Measurements from ENCODE around the gene SHISA9. TPM values are rescaled to one million over a fixed set of nuclear protein-coding genes. Genes with fewer than 3 reads are reported as not detected.

SHISA9 gene
- total RNA-seq, 2 experiments from 2014 or later = 0.02 TPM; not detected in 1

GRCh38 chr16:13109171-13109570, 207.8 kb downstream of the SHISA9 start:
- Mint-ChIP-seq H3K27me3 (peaks cover 3% of the 10 kb centered on the region), H3K36me3 (ENCODE audit: low read depth) (no peaks in the 10 kb centered on the region), H3K9me3 (ENCODE audit: low read depth) (peaks cover 6% of the 10 kb centered on the region), H3K4me3 (no peak overlapping the region), H3K4me1 (no peaks in the 10 kb centered on the region), H3K27ac (no peak overlapping the region)
- intact Hi-C loops (cut with DNase I, micrococcal nuclease) = no loop called here
- POLR2A ChIA-PET = no interaction called here
- no peak for ATAC-seq
- CTCF ChIA-PET = no interaction called here
- no peak for DNase-seq

GRCh38 chr16:13110124-13110796, 208.9 kb downstream of the SHISA9 start:
- no peaks in the 10 kb centered on the region for H3K36me3 Mint-ChIP-seq (ENCODE audit: low read depth)
- peaks cover 3% of the 10 kb centered on the region for H3K27me3 Mint-ChIP-seq
- H3K9me3 Mint-ChIP-seq (ENCODE audit: low read depth) = peaks cover 4% of the 10 kb centered on the region
- no peak overlapping the region for H3K4me3 Mint-ChIP-seq
- intact Hi-C loops (cut with DNase I, micrococcal nuclease) = no loop called here
- no peak overlapping the region for H3K27ac Mint-ChIP-seq
- ChIA-PET POLR2A (no interaction called here), CTCF (no interaction called here)
- DNase-seq (no peak), ATAC-seq (no peak)
- no peaks in the 10 kb centered on the region for H3K4me1 Mint-ChIP-seq

GRCh38 chr16:13111747-13112146, 210.3 kb downstream of the SHISA9 start:
- ChIA-PET POLR2A (no interaction called here), CTCF (no interaction called here)
- Mint-ChIP-seq H3K27ac (no peak overlapping the region), H3K4me1 (no peaks in the 10 kb centered on the region), H3K36me3 (ENCODE audit: low read depth) (no peaks in the 10 kb centered on the region), H3K27me3 (peaks cover 3% of the 10 kb centered on the region), H3K9me3 (ENCODE audit: low read depth) (peaks cover 4% of the 10 kb centered on the region), H3K4me3 (no peak overlapping the region)
- ATAC-seq = no peak
- no peak for DNase-seq
- intact Hi-C loops (cut with DNase I, micrococcal nuclease) = no loop called here

- peaks cover 3% of the 10 kb centered on the region for H3K27me3 Mint-ChIP-seq
- intact Hi-C loops (cut with DNase I, micrococcal nuclease) = no loop called here
- H3K27ac Mint-ChIP-seq = no peak overlapping the region
- peaks cover 4% of the 10 kb centered on the region for H3K9me3 Mint-ChIP-seq (ENCODE audit: low read depth)
- no peak for DNase-seq
- H3K4me1 Mint-ChIP-seq = no peaks in the 10 kb centered on the region
- no peak overlapping the region for H3K4me3 Mint-ChIP-seq
- ATAC-seq = no peak
- ChIA-PET CTCF (no interaction called here), POLR2A (no interaction called here)
- no peaks in the 10 kb centered on the region for H3K36me3 Mint-ChIP-seq (ENCODE audit: low read depth)
Measured at GRCh38 chr16:13113741-13114140, 212.3 kb downstream of the SHISA9 start.

DNA sequence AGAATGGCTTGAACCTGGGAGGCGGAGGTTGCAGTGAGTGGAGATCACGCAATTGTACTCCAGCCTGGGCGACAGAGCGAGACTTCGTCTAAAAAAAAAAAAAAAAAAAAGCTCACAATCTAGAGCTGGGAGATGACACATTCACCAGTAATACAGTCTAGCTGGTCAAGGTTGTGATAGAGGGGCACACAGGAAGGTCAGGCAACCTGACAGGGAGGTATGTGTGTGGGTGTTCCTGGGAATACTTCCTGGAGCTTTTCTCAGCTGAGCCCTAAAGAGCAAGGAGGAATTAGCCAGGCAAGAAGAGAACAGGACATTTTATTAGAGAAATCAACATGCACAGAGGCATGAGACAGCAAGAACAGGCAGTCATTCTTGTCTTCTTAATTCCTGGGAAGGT, 216.7 kb downstream of the SHISA9 start:
- ATAC-seq (no peak), DNase-seq (no peak)
- Mint-ChIP-seq H3K4me1 (no peaks in the 10 kb centered on the region), H3K27me3 (peaks cover 2% of the 10 kb centered on the region), H3K27ac (no peak overlapping the region), H3K4me3 (no peak overlapping the region), H3K9me3 (ENCODE audit: low read depth) (peaks cover 3% of the 10 kb centered on the region), H3K36me3 (ENCODE audit: low read depth) (no peaks in the 10 kb centered on the region)
- intact Hi-C loops (cut with DNase I, micrococcal nuclease) = no loop called here
- POLR2A ChIA-PET = no interaction called here
- CTCF ChIA-PET = interaction anchor here (0.6 kb wide), 1 partner anchor 64 kb away, joined by 4 read pairs; no protein-coding TSS in a partner anchor

GRCh38 chr16:13120091-13120490, 218.7 kb downstream of the SHISA9 start:
- Mint-ChIP-seq H3K27ac (no peak overlapping the region), H3K4me1 (no peaks in the 10 kb centered on the region), H3K36me3 (ENCODE audit: low read depth) (no peaks in the 10 kb centered on the region), H3K27me3 (peaks cover 2% of the 10 kb centered on the region), H3K4me3 (no peak overlapping the region), H3K9me3 (ENCODE audit: low read depth) (no peaks in the 10 kb centered on the region)
- ChIA-PET POLR2A (no interaction called here), CTCF (interaction anchor here (0.7 kb wide), 1 partner anchor 892 kb away, joined by 4 read pairs; no protein-coding TSS in a partner anchor)
- intact Hi-C loops (cut with DNase I, micrococcal nuclease) = no loop called here
- DNase-seq (no peak), ATAC-seq (no peak)

GRCh38 chr16:13120557-13120956, 219.2 kb downstream of the SHISA9 start:
- DNase-seq (no peak), ATAC-seq (no peak)
- Mint-ChIP-seq H3K36me3 (ENCODE audit: low read depth) (no peaks in the 10 kb centered on the region), H3K4me1 (no peaks in the 10 kb centered on the region), H3K9me3 (ENCODE audit: low read depth) (no peaks in the 10 kb centered on the region), H3K4me3 (no peak overlapping the region), H3K27ac (no peak overlapping the region), H3K27me3 (peaks cover 2% of the 10 kb centered on the region)
- ChIA-PET POLR2A (no interaction called here), CTCF (interaction anchor here (0.7 kb wide), 1 partner anchor 892 kb away, joined by 4 read pairs; no protein-coding TSS in a partner anchor)
- intact Hi-C loops (cut with DNase I, micrococcal nuclease) = no loop called here

DNA sequence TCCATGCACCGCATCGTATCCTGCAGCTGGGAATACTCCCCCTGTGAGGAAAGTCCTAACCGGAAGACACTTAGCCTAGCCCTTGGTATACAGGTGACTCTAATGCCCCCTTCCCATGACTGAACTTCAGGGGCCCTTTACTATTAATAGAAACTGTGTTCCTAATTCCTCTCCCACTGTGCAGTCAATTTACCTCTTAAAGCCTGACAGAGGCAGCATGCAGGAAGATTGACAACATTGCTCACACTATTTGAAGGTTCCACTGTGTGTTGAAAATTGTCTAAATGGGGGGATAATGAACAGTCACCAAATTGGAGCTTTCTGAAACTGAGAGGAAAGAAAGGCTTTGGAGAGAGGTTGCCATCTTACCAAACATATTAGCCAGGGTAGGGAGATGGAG, 222.6 kb downstream of the SHISA9 start:
- no peak overlapping the region for H3K4me3 Mint-ChIP-seq
- POLR2A ChIA-PET = no interaction called here
- H3K27ac Mint-ChIP-seq = no peak overlapping the region
- H3K27me3 Mint-ChIP-seq = peaks cover 2% of the 10 kb centered on the region
- CTCF ChIA-PET = no interaction called here
- no peaks in the 10 kb centered on the region for H3K36me3 Mint-ChIP-seq (ENCODE audit: low read depth)
- no peak for DNase-seq
- ATAC-seq = no peak
- no peaks in the 10 kb centered on the region for H3K9me3 Mint-ChIP-seq (ENCODE audit: low read depth)
- no peaks in the 10 kb centered on the region for H3K4me1 Mint-ChIP-seq
- intact Hi-C loops (cut with DNase I, micrococcal nuclease) = no loop called here

- Mint-ChIP-seq H3K27ac (no peak overlapping the region), H3K9me3 (ENCODE audit: low read depth) (no peaks in the 10 kb centered on the region), H3K36me3 (ENCODE audit: low read depth) (no peaks in the 10 kb centered on the region), H3K27me3 (peaks cover 3% of the 10 kb centered on the region), H3K4me1 (no peaks in the 10 kb centered on the region), H3K4me3 (no peak overlapping the region)
- POLR2A ChIA-PET = no interaction called here
- no peak for DNase-seq
- CTCF ChIA-PET = no interaction called here
- intact Hi-C loops (cut with DNase I, micrococcal nuclease) = no loop called here
- ATAC-seq = no peak
Measured at GRCh38 chr16:13127144-13127543, 225.7 kb downstream of the SHISA9 start.

GRCh38 chr16:13130586-13130985, 229.2 kb downstream of the SHISA9 start:
- POLR2A ChIA-PET = no interaction called here
- H3K27me3 Mint-ChIP-seq = peaks cover 3% of the 10 kb centered on the region

GRCh38 chr16:13134836-13135235, 233.4 kb downstream of the SHISA9 start:
- Mint-ChIP-seq H3K4me1 (no peaks in the 10 kb centered on the region), H3K4me3 (no peak overlapping the region), H3K9me3 (ENCODE audit: low read depth) (no peaks in the 10 kb centered on the region), H3K27ac (no peak overlapping the region), H3K36me3 (ENCODE audit: low read depth) (no peaks in the 10 kb centered on the region), H3K27me3 (peaks cover 3% of the 10 kb centered on the region)
- DNase-seq (no peak), ATAC-seq (no peak)
- intact Hi-C loops (cut with DNase I, micrococcal nuclease) = no loop called here
- ChIA-PET POLR2A (no interaction called here), CTCF (no interaction called here)

More at GRCh38 chr16:13130586-13130985, 229.2 kb downstream of the SHISA9 start:
- DNase-seq (no peak), ATAC-seq (no peak)
- H3K4me3 Mint-ChIP-seq = no peak overlapping the region
- no peaks in the 10 kb centered on the region for H3K4me1 Mint-ChIP-seq
- no peak overlapping the region for H3K27ac Mint-ChIP-seq
- CTCF ChIA-PET = no interaction called here
- H3K36me3 Mint-ChIP-seq (ENCODE audit: low read depth) = no peaks in the 10 kb centered on the region
- intact Hi-C loops (cut with DNase I, micrococcal nuclease) = no loop called here
- H3K9me3 Mint-ChIP-seq (ENCODE audit: low read depth) = no peaks in the 10 kb centered on the region

GRCh38 chr16:13136901-13137300, 235.5 kb downstream of the SHISA9 start:
- no peaks in the 10 kb centered on the region for H3K36me3 Mint-ChIP-seq (ENCODE audit: low read depth)
- H3K4me3 Mint-ChIP-seq = no peak overlapping the region
- peaks cover 2% of the 10 kb centered on the region for H3K27me3 Mint-ChIP-seq
- POLR2A ChIA-PET = no interaction called here
- H3K9me3 Mint-ChIP-seq (ENCODE audit: low read depth) = peaks cover 2% of the 10 kb centered on the region
- ATAC-seq = no peak
- intact Hi-C loops (cut with DNase I, micrococcal nuclease) = no loop called here
- H3K27ac Mint-ChIP-seq = no peak overlapping the region
- no peaks in the 10 kb centered on the region for H3K4me1 Mint-ChIP-seq
- CTCF ChIA-PET = no interaction called here
- no peak for DNase-seq

GRCh38 chr16:13138528-13138927, 237.1 kb downstream of the SHISA9 start:
- DNase-seq (no peak), ATAC-seq (no peak)
- Mint-ChIP-seq H3K9me3 (ENCODE audit: low read depth) (peaks cover 2% of the 10 kb centered on the region), H3K27ac (no peak overlapping the region), H3K36me3 (ENCODE audit: low read depth) (no peaks in the 10 kb centered on the region), H3K27me3 (peaks cover 2% of the 10 kb centered on the region), H3K4me1 (no peaks in the 10 kb centered on the region), H3K4me3 (no peak overlapping the region)
- POLR2A ChIA-PET = no interaction called here
- CTCF ChIA-PET = no interaction called here
- intact Hi-C loops (cut with DNase I, micrococcal nuclease) = no loop called here
